Tibial artery (tissue), 4 donors: ENCODE data around the gene RIPOR3.
"Not testable (repeated sequence)": the region's sequence is repeated elsewhere in the genome, so short reads cannot be mapped to it uniquely, and the experiment has no call there.

ENCODE experiments used
- DNase-seq, 2 donors: peaks; one replicate each; pipeline ENCODE4 v3.0.0-alpha.2; 2019
- H3K27ac ChIP-seq, 2 donors: fragments of 200-600 bp; sonication (generic) in 1 of 2; 1 replicate in 1 of 2; 2 replicates in 1 of 2; pipeline ENCODE4 v1.5.1; 2018 to 2019; ENCODE audit warnings: mild to moderate bottlenecking in 1 of 2
- H3K27me3 ChIP-seq, 2 donors: fragments of 200-600 bp; sonication (generic) in 1 of 2; one replicate each; pipeline versions ENCODE4 v1.5.1 to v1.6.0; 2016 to 2019
- H3K36me3 ChIP-seq, 3 donors: fragments of 200-600 bp; sonication (generic) in 2 of 3; one replicate each; pipeline ENCODE4 v1.5.1; 2016 to 2019; ENCODE audit warnings: mild to moderate bottlenecking in 2 of 3
- H3K4me1 ChIP-seq, 4 donors: fragments of 200-600 bp; sonication (generic) in 2 of 4; 1 replicate in 3 of 4; 2 replicates in 1 of 4; pipeline ENCODE4 v1.5.1; 2016 to 2019
- H3K4me3 ChIP-seq, 2 donors: fragments of 200-600 bp; sonication (generic) in 1 of 2; 1 replicate in 1 of 2; 2 replicates in 1 of 2; pipeline ENCODE4 v1.5.1; 2018 to 2019; ENCODE audit warnings: mild to moderate bottlenecking in 2 of 2
- H3K9me3 ChIP-seq, 3 donors: fragments of 200-600 bp; sonication (generic) in 1 of 3; one replicate each; pipeline ENCODE4 v1.5.1; 2016 to 2019
- CTCF ChIP-seq, 2 experiments: fragments of 200-600 bp in 1 of 2; fragments of 450-650 bp in 1 of 2; IDR thresholded peaks; one replicate each; pipeline ENCODE4 v1.5.1; 2017 to 2019; ENCODE audit warnings: antibody characterized with exemption in 2 of 2, mild to moderate bottlenecking in 1 of 2, moderate library complexity in 1 of 2
- intact Hi-C: fragments of 100-400 bp; cut with DNase I; formaldehyde crosslinking; loops from one replicate; pipeline ENCODE4 v1.15.0; 2023; ENCODE audit warnings: low total_unique reads

Gene RIPOR3

GRCh38 chr20:50676858-50677257 is 14.5 kb downstream of the RIPOR3 start:
- H3K27me3 ChIP-seq = peaks cover 0 to 9% of the 10 kb centered on the region in 2 donors
- H3K9me3 ChIP-seq = no peaks in the 10 kb centered on the region
- no peak overlapping the region for H3K4me3 ChIP-seq
- DNase-seq = no peak
- TF ChIP-seq CTCF (IDR thresholded peaks at IDR 0.05) = no peak
- intact Hi-C loops = no loop called here
- H3K36me3 ChIP-seq = no peaks in the 10 kb centered on the region
- H3K27ac ChIP-seq = no peak overlapping the region
- H3K4me1 ChIP-seq = no peaks in the 10 kb centered on the region

GRCh38 chr20:50676377-50676731 is 15.0 kb downstream of the RIPOR3 start:
- H3K9me3 ChIP-seq, H3K27me3 ChIP-seq, H3K4me3 ChIP-seq, H3K27ac ChIP-seq, H3K36me3 ChIP-seq, intact Hi-C loops, DNase-seq, H3K4me1 ChIP-seq: not testable (repeated sequence)

DNA sequence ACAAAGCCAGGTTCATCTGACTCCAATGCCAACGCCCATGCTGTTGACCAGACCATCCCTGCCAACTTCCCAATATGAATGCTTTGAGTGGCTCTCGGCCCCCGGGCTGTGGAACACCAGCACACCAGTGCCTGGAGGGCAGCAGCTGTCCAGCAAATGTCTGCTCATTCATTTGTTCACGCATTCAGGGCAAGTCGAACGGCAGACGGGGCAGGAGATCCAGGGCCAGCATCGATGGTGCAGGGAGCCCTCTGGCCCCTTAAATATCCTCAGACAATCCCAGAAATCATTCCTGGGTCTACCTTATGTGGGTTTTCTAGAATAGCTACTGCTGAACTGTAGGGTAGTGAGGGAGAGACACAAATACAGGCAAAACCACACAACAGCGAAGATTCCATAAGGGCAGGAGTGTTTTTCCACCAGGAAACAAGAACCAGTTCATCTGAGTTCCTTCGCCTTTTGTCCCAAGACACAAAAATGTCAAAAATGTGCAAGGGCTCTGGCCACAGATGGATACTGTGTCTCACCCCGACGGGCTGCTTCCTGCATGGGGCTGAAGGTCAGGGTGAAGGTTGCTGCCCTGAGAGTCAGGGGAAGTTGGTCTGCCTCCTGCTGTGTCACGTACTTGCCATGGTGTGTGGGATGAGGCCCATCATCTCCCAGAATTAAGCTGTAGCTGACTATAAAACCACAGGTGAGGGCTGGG is 15.5 kb downstream of the RIPOR3 start:
- intact Hi-C loops = no loop called here

GRCh38 chr20:50674138-50674825 is 17.1 kb downstream of the RIPOR3 start:
- H3K9me3 ChIP-seq = no peaks in the 10 kb centered on the region
- no peaks in the 10 kb centered on the region for H3K36me3 ChIP-seq
- H3K27ac ChIP-seq = no peak overlapping the region
- H3K4me1 ChIP-seq = no peaks in the 10 kb centered on the region
- no peak for TF ChIP-seq CTCF (IDR thresholded peaks at IDR 0.05)
- intact Hi-C loops = no loop called here
- peaks cover 0 to 9% of the 10 kb centered on the region in 2 donors for H3K27me3 ChIP-seq
- no peak for DNase-seq
- no peak overlapping the region for H3K4me3 ChIP-seq

More for the DNA sequence above, 15.5 kb downstream of the RIPOR3 start:
- Histone ChIP-seq H3K36me3 (no peaks in the 10 kb centered on the region), H3K4me3 (no peak overlapping the region), H3K4me1 (no peaks in the 10 kb centered on the region), H3K27me3 (peaks cover 0 to 9% of the 10 kb centered on the region in 2 donors), H3K27ac (no peak overlapping the region), H3K9me3 (no peaks in the 10 kb centered on the region)
- no peak for TF ChIP-seq CTCF (IDR thresholded peaks at IDR 0.05)
- DNase-seq = no peak

DNA sequence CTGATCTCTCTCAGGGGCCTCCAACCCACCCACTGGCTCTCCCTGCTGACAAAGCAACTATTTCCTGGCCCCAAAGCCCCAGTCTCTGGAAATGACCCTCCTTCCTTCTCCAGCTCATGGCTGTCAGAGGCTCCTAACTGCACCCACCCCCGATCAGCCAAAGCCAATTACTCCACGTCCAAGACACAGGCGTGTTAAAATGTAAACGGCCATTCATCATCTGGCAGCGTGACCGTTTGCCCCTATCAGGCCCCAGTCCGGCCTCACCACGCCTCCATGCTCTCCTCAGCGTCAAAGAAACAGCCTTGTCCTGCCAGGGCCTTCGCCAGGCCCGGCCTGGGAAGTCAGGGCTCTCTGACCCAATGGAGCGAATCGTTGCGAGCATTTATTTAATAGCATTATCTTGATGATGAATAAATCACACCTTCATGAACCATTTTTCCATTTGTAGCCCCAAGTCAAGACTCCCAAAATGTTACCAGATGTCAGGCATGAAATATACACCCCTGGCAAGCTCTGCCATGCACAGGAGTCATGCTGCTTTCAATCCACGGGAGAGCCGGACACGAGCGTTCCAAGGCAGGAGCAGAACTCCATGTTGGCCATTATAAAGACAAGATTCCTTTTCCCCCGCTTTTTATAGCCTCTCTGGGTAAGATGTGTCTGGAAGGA is 17.7 kb downstream of the RIPOR3 start:
- H3K36me3 ChIP-seq = no peaks in the 10 kb centered on the region
- no peaks in the 10 kb centered on the region for H3K4me1 ChIP-seq
- no peaks in the 10 kb centered on the region for H3K9me3 ChIP-seq
- no peak overlapping the region for H3K27ac ChIP-seq
- no peak for TF ChIP-seq CTCF (IDR thresholded peaks at IDR 0.05)
- H3K27me3 ChIP-seq = peaks cover 0 to 8% of the 10 kb centered on the region in 2 donors
- DNase-seq = no peak
- intact Hi-C loops = no loop called here
- H3K4me3 ChIP-seq = no peak overlapping the region

DNA sequence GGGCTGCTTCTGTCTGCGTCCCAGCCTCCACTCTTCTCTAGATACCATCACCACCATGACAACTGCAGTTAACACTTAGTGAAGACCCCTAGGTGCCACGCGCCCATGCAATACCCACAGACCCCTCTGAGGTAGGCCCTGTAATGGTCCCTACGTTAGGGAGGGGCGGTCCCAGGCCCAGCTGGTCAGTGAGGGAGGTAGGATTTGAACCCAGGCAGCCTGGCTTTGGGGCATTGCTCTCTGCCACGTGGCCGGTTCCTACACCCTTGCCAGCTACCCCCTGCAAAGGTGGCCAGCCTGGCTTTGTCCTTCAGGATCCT is 18.2 kb downstream of the RIPOR3 start:
- no peak for TF ChIP-seq CTCF (IDR thresholded peaks at IDR 0.05)
- no peak for DNase-seq
- Histone ChIP-seq H3K36me3 (no peaks in the 10 kb centered on the region), H3K9me3 (no peaks in the 10 kb centered on the region), H3K4me3 (no peak overlapping the region), H3K27me3 (peaks cover 0 to 3% of the 10 kb centered on the region in 2 donors), H3K27ac (no peak overlapping the region), H3K4me1 (no peaks in the 10 kb centered on the region)
- intact Hi-C loops = no loop called here
